HepG2 (cell line): Measurements from ENCODE around the gene ADAMTS12. TPM values are rescaled to one million over a fixed set of nuclear protein-coding genes. Genes with fewer than 3 reads are reported as not detected.

Experiments
- ATAC-seq: fragments of 200-7000 bp; cut with Tn5 transposase; 3 replicates; pipeline ENCODE4 v1.9.1; 2020; ENCODE audit warnings: mild to moderate bottlenecking, moderate library complexity
- BruUV-seq: library from RNA; stranded (reverse); fragments of 400-500 nt; replicated peaks from 2 replicates; lab custom pipeline; 2021; lab: Mats Ljungman, UMichigan
- CTCF ChIA-PET: fragments of 300-600 bp; formaldehyde crosslinking; extraction: SDS; loops from one replicate; lab custom pipeline; 2021; ENCODE audit warnings: low total read pairs, inconsistent platforms, low intra/inter-chr PET ratio; lab: Yijun Ruan, JAX
- POLR2A ChIA-PET: fragments of 350-600 bp; sonication (Branson Sonifier 250); formaldehyde crosslinking; loops from one replicate; lab custom pipeline; 2020; ENCODE audit warnings: antibody characterized with exemption, inconsistent platforms; lab: Yijun Ruan, JAX
- DNase-seq: peaks from one replicate; pipeline ENCODE4 v3.0.0-alpha.2; 2015; ENCODE audit warnings: low spot score
- FAIRE-seq: peaks from 3 replicates; lab custom pipeline; 2011; peaks lifted over from hg19 to GRCh38; lab: Jason Lieb, UNC
- H2AFZ ChIP-seq: one replicate; pipeline ENCODE4 v1.6.1; 2011; ENCODE audit warnings: low read length, inconsistent platforms
- H3K27ac ChIP-seq: fragments of 300-600 bp; 3 replicates; pipeline ENCODE4 v1.8.0; 2011; ENCODE audit warnings: mixed run types, mild to moderate bottlenecking, mixed read lengths, low read length, inconsistent platforms; ENCODE audit not compliant: insufficient read depth; ENCODE audit errors: extremely low read length
- H3K27me3 ChIP-seq, 2 experiments: fragments of 200-600 bp in 1 of 2; 2 replicates in 1 of 2; 3 replicates in 1 of 2; pipeline versions ENCODE4 v1.6.0 to v1.8.0; 2011; ENCODE audit warnings: low read length in 2 of 2, mild to moderate bottlenecking in 2 of 2, moderate library complexity in 2 of 2, inconsistent platforms in 1 of 2; ENCODE audit not compliant: insufficient read depth in 2 of 2, control insufficient read depth in 1 of 2
- H3K36me3 ChIP-seq, 2 experiments: fragments of 200-600 bp in 1 of 2; replicated peaks in 1 of 2; 2 replicates in 1 of 2; 3 replicates in 1 of 2; pipeline versions ENCODE4 v1.5.1 to v1.8.0; 2011; ENCODE audit warnings: low read length in 2 of 2, inconsistent platforms in 1 of 2; ENCODE audit not compliant: insufficient read depth in 2 of 2, control insufficient read depth in 1 of 2
- H3K4me1 ChIP-seq: 2 replicates; pipeline ENCODE4 v1.5.1; 2012; ENCODE audit warnings: low read length, inconsistent platforms; ENCODE audit not compliant: insufficient read depth
- H3K4me2 ChIP-seq: 2 replicates; pipeline ENCODE4 v1.6.0; 2011; ENCODE audit warnings: low read depth, low read length, inconsistent platforms
- H3K4me3 ChIP-seq, 3 experiments: fragments of 200-600 bp in 1 of 3; sonication (generic), shearing (Covaris generic) in 1 of 3; replicated peaks in 1 of 3; 2 replicates each; pipeline ENCODE4 v1.5.1; 2011 to 2016; ENCODE audit warnings: low read length in 3 of 3, inconsistent platforms in 2 of 3, low read depth in 2 of 3, mild to moderate bottlenecking in 2 of 3, control low read depth in 1 of 3, mixed read lengths in 1 of 3; ENCODE audit not compliant: insufficient read depth in 1 of 3
- H3K79me2 ChIP-seq: one replicate; pipeline ENCODE4 v1.6.1; 2011; ENCODE audit warnings: low read length, inconsistent platforms; ENCODE audit not compliant: insufficient read depth
- H3K9ac ChIP-seq: 2 replicates; pipeline ENCODE4 v1.6.0; 2011; ENCODE audit warnings: mild to moderate bottlenecking, low read depth, low read length, inconsistent platforms; ENCODE audit not compliant: insufficient read depth
- H3K9me3 ChIP-seq: 2 replicates; pipeline ENCODE4 v1.5.1; 2012; ENCODE audit warnings: mild to moderate bottlenecking, low read length
- H4K20me1 ChIP-seq: 2 replicates; pipeline ENCODE4 v1.6.0; 2011; ENCODE audit warnings: inconsistent platforms, mild to moderate bottlenecking, low read length, moderate library complexity; ENCODE audit not compliant: insufficient read depth
- ATAD3A ChIP-seq: sonication (generic); formaldehyde crosslinking; IDR thresholded peaks from 2 replicates; pipeline ENCODE4 v1.4.0; 2020; ENCODE audit warnings: missing genetic modification reagents
- BORCS8-MEF2B ChIP-seq: sonication (generic); formaldehyde crosslinking; IDR thresholded peaks from 2 replicates; pipeline ENCODE4 v1.8.0; 2022; ENCODE audit warnings: mild to moderate bottlenecking, missing genetic modification reagents
- HOXD1 ChIP-seq: sonication (generic); formaldehyde crosslinking; IDR thresholded peaks from 2 replicates; pipeline ENCODE4 v1.5.0; 2020; ENCODE audit warnings: missing genetic modification reagents
- IRX3 ChIP-seq: sonication (generic); formaldehyde crosslinking; IDR thresholded peaks from 2 replicates; pipeline ENCODE4 v1.8.1; 2023; ENCODE audit warnings: mild to moderate bottlenecking, low read depth, missing genetic modification reagents, borderline replicate concordance
- KLF12 ChIP-seq: sonication (generic); formaldehyde crosslinking; IDR thresholded peaks from 2 replicates; pipeline ENCODE4 v1.4.0; 2020; ENCODE audit warnings: missing genetic modification reagents, borderline replicate concordance
- KLF16 ChIP-seq, 2 experiments: sonication (generic) in 1 of 2; formaldehyde crosslinking in 1 of 2; IDR thresholded peaks; 2 replicates each; pipeline versions ENCODE4 v1.6.1 to v1.8.0; 2016 to 2023; ENCODE audit warnings: missing genetic modification reagents in 2 of 2, missing compliant biosample characterization in 1 of 2
- MTA3 ChIP-seq: sonication (generic); formaldehyde crosslinking; IDR thresholded peaks from 2 replicates; pipeline ENCODE4 v1.4.0; 2020; ENCODE audit warnings: missing genetic modification reagents
- NCOA2 ChIP-seq: sonication (generic); formaldehyde crosslinking; IDR thresholded peaks from 2 replicates; pipeline ENCODE4 v1.8.0; 2022; ENCODE audit warnings: inconsistent platforms
- PRPF4 ChIP-seq: fragments of 200-400 bp; formaldehyde crosslinking; IDR thresholded peaks from 2 replicates; pipeline ENCODE4 v1.6.1; 2016; ENCODE audit warnings: low read length, low read depth; ENCODE audit not compliant: poor library complexity, severe bottlenecking
- REL ChIP-seq: sonication (generic); formaldehyde crosslinking; conservative IDR thresholded peaks from 2 replicates; pipeline ENCODE4 v1.8.0; 2022; ENCODE audit warnings: mild to moderate bottlenecking, missing genetic modification reagents, moderate library complexity
- ZBTB1 ChIP-seq: sonication (generic); formaldehyde crosslinking; IDR thresholded peaks from 2 replicates; pipeline ENCODE4 v1.4.0; 2020; ENCODE audit warnings: missing genetic modification reagents, borderline replicate concordance
- ZNF614 ChIP-seq: IDR thresholded peaks from 2 replicates; pipeline ENCODE4 v1.6.1; 2018; ENCODE audit warnings: missing biosample characterization, missing genetic modification reagents, inconsistent platforms, borderline replicate concordance
- ZNF772 ChIP-seq: sonication (generic); formaldehyde crosslinking; IDR thresholded peaks from 2 replicates; pipeline ENCODE4 v1.5.0; 2020; ENCODE audit warnings: mild to moderate bottlenecking, missing genetic modification reagents
- WGBS: methylation state at CpG from one replicate; pipeline ENCODE4 v1.1.6; 2017; ENCODE audit warnings: low lambda C conversion rate; 5-methylcytosine and 5-hydroxymethylcytosine counted together
- in situ Hi-C: cut with HindIII; loops from 2 replicates; pipeline ENCODE4 v1.10.0; 2017; ENCODE audit warnings: low pct_unique_long_range_greater_than_20kb; ENCODE audit not compliant: extremely low pct_ligation_motif_present
- intact Hi-C: fragments of 100-400 bp; cut with micrococcal nuclease; formaldehyde crosslinking; loops from one replicate; pipeline ENCODE4 v1.10.0; 2022; ENCODE audit not compliant: unreplicated experiment
- polyA plus RNA-seq, 8 experiments: library from polyadenylated mRNA; depleted of rRNA in 3 of 8; stranded (reverse) in 7 of 8; unstranded in 1 of 8; fragments of >200 nt; fragmentation: Illumina TruSeq in 4 of 8; extraction: Trizol in 4 of 8; gene quantifications; 2 replicates each; pipeline versions ENCODE4 v1.2.1 to v1.2.3, GENCODE V29; 2011 to 2016; ENCODE audit warnings: low read depth in 4 of 8, missing spikeins in 1 of 8, mixed read lengths in 1 of 8; ENCODE audit not compliant: insufficient read depth in 1 of 8
- total RNA-seq, 5 experiments: library from RNA; depleted of rRNA; stranded (reverse); fragments of >200 nt; fragmentation: Illumina TruSeq; extraction: Trizol; gene quantifications; 2 replicates each; pipeline ENCODE4 v1.2.3, GENCODE V29; 2016; ENCODE audit warnings: low read depth in 1 of 5
- TF ChIP-seq, protein P1 (sequence below): sonication (generic); formaldehyde crosslinking; IDR thresholded peaks from 2 replicates; pipeline ENCODE4 v1.4.0; 2020; ENCODE audit warnings: missing genetic modification reagents
- TF ChIP-seq, protein P2 (sequence below): sonication (generic); formaldehyde crosslinking; conservative IDR thresholded peaks from 2 replicates; pipeline ENCODE4 v1.4.0; 2020; ENCODE audit warnings: missing genetic modification reagents
- TF ChIP-seq, protein P3 (sequence below): sonication (generic); formaldehyde crosslinking; IDR thresholded peaks from 2 replicates; pipeline ENCODE4 v1.5.0; 2020; ENCODE audit warnings: missing genetic modification reagents

Gene ADAMTS12
- total and polyA plus RNA-seq, 2 of the 13 experiments (the other 11 are each of a cell fraction or from before 2014, with no cell fraction given), result 0.03 TPM; not detected in 1

DNA sequence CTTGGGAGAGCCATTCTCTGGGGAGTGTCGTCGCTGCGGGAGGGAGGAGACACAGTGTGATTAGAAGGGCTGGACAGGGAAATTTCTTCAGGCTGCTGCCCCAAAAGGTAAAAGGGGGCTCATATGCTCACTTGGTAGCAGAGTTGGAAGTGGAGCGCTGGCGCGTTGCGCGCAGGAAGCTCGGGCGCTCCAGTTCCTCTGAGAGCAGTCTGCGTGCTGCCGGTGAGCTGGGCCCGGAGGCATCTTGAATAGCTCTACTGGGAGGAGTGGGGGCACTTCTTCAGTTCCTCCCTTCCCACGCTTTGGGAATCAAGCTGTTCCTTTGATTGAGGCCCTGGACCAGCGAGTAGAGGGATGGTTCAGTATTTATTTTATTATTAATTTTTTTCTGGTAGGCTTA, 47.1 kb upstream of the ADAMTS12 start (continued):
- TF ChIP-seq ZNF772 (CRISPR knock-in tag), result no peak
- no peak for TF ChIP-seq ZBTB1 (CRISPR knock-in tag)
- no peak for TF ChIP-seq REL (CRISPR knock-in tag)
- TF ChIP-seq, protein P1, sequence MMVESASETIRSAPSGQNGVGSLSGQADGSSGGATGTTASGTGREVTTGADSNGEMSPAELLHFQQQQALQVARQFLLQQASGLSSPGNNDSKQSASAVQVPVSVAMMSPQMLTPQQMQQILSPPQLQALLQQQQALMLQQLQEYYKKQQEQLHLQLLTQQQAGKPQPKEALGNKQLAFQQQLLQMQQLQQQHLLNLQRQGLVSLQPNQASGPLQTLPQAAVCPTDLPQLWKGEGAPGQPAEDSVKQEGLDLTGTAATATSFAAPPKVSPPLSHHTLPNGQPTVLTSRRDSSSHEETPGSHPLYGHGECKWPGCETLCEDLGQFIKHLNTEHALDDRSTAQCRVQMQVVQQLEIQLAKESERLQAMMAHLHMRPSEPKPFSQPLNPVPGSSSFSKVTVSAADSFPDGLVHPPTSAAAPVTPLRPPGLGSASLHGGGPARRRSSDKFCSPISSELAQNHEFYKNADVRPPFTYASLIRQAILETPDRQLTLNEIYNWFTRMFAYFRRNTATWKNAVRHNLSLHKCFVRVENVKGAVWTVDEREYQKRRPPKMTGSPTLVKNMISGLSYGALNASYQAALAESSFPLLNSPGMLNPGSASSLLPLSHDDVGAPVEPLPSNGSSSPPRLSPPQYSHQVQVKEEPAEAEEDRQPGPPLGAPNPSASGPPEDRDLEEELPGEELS (CRISPR knock-in tag), result no peak

GRCh38 chr5:33938507-33938796, 46.7 kb upstream of the ADAMTS12 start:
- no peak for ATAC-seq
- no peaks in the 10 kb centered on the region for H4K20me1 ChIP-seq
- H3K27ac ChIP-seq, result no peak overlapping the region
- H3K27me3 ChIP-seq, result peaks cover 1 to 15% of the 10 kb centered on the region in 2 experiments; a peak in 3 of 5 replicates
- H2AFZ ChIP-seq, result no peak overlapping the region
- FAIRE-seq, result no peak
- H3K9me3 ChIP-seq, result no peaks in the 10 kb centered on the region
- in situ Hi-C loops (loop anchor here (5.0 to 10.0 kb wide), 2 partner anchors 354 to 501 kb away; no protein-coding TSS in a partner anchor), intact Hi-C loops (loop anchor here (10.0 kb wide), 1 partner anchor 124 kb away; no protein-coding TSS in a partner anchor)
- H3K4me3 ChIP-seq, result no peak overlapping the region
- CTCF ChIA-PET, result no interaction called here
- H3K36me3 ChIP-seq, result no peaks in the 10 kb centered on the region
- H3K4me2 ChIP-seq, result no peak overlapping the region
- no peak for DNase-seq
- no TSS peak for BruUV-seq
- 32% methylated on average over 13 of the region's 14 CpGs for WGBS
- TF ChIP-seq, protein P2, sequence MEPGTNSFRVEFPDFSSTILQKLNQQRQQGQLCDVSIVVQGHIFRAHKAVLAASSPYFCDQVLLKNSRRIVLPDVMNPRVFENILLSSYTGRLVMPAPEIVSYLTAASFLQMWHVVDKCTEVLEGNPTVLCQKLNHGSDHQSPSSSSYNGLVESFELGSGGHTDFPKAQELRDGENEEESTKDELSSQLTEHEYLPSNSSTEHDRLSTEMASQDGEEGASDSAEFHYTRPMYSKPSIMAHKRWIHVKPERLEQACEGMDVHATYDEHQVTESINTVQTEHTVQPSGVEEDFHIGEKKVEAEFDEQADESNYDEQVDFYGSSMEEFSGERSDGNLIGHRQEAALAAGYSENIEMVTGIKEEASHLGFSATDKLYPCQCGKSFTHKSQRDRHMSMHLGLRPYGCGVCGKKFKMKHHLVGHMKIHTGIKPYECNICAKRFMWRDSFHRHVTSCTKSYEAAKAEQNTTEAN, result no peak
- TF ChIP-seq IRX3 (CRISPR knock-in tag), result no peak
- no peak for TF ChIP-seq MTA3 (CRISPR knock-in tag)
- no peak for TF ChIP-seq KLF16 (CRISPR knock-in tag; IDR thresholded peaks at IDR 0.05)
- no peak for TF ChIP-seq ZNF614
- no peak for TF ChIP-seq BORCS8-MEF2B
- TF ChIP-seq ATAD3A (CRISPR knock-in tag), result no peak
- TF ChIP-seq PRPF4, result no peak
- no peak for TF ChIP-seq KLF12 (CRISPR knock-in tag)
- TF ChIP-seq, protein P3, sequence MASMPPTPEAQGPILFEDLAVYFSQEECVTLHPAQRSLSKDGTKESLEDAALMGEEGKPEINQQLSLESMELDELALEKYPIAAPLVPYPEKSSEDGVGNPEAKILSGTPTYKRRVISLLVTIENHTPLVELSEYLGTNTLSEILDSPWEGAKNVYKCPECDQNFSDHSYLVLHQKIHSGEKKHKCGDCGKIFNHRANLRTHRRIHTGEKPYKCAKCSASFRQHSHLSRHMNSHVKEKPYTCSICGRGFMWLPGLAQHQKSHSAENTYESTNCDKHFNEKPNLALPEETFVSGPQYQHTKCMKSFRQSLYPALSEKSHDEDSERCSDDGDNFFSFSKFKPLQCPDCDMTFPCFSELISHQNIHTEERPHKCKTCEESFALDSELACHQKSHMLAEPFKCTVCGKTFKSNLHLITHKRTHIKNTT, result no peak
- TF ChIP-seq HOXD1, result no peak
- TF ChIP-seq NCOA2 (CRISPR knock-in tag), result no peak
- TF ChIP-seq, all 625 proteins: peak for 0
- POLR2A ChIA-PET, result no interaction called here
- Histone ChIP-seq H3K79me2 (no peaks in the 10 kb centered on the region), H3K9ac (no peak overlapping the region), H3K4me1 (no peaks in the 10 kb centered on the region)
